Naive thymus-derived CD4-positive, alpha-beta T cell (primary cell): ENCODE measurements around the gene PDCD5. TPM values are rescaled to one million over a fixed set of nuclear protein-coding genes. Genes with fewer than 3 reads are reported as not detected.

ENCODE experiments used
- ATAC-seq: fragments of 150-1000 bp; cut with Tn5 transposase; 2 replicates; pipeline ENCODE4 v1.10.0; 2021; ENCODE audit warnings: mild to moderate bottlenecking, moderate library complexity
- CTCF ChIA-PET: fragments of 350-600 bp; sonication (Branson Sonifier 250); formaldehyde crosslinking; loops from one replicate; lab custom pipeline; 2021; ENCODE audit warnings: antibody characterized with exemption; lab: Charles Lee
- POLR2A ChIA-PET: fragments of 350-600 bp; sonication (Branson Sonifier 250); formaldehyde crosslinking; loops from one replicate; lab custom pipeline; 2021; ENCODE audit warnings: antibody characterized with exemption, inconsistent platforms; lab: Charles Lee
- DNase-seq, 9 donors: peaks; one replicate each; pipeline versions ENCODE4 v3.0.0 to v3.0.0-alpha.2; 2020 to 2022; ENCODE audit warnings: mixed read lengths in 1 of 9
- H3K27ac ChIP-seq: one replicate; pipeline ENCODE4 v1.7.0; 2013; ENCODE audit warnings: mild to moderate bottlenecking, low read depth, low read length, moderate library complexity
- H3K27me3 ChIP-seq, 2 donors: one replicate each; pipeline ENCODE4 v1.7.0; 2013; ENCODE audit warnings: low read length in 2 of 2, mild to moderate bottlenecking in 2 of 2, moderate library complexity in 2 of 2; ENCODE audit not compliant: control insufficient read depth in 2 of 2, insufficient read depth in 2 of 2
- H3K36me3 ChIP-seq, 3 experiments: 1 replicate in 2 of 3; 2 replicates in 1 of 3; pipeline ENCODE4 v1.7.0; 2013; ENCODE audit warnings: low read length in 3 of 3, mild to moderate bottlenecking in 3 of 3, moderate library complexity in 1 of 3; ENCODE audit not compliant: insufficient read depth in 3 of 3, control insufficient read depth in 2 of 3
- H3K4me1 ChIP-seq, 2 donors: one replicate each; pipeline ENCODE4 v1.7.0; 2013; ENCODE audit warnings: low read length in 2 of 2, mild to moderate bottlenecking in 2 of 2, moderate library complexity in 1 of 2; ENCODE audit not compliant: control insufficient read depth in 2 of 2, insufficient read depth in 2 of 2
- H3K4me3 ChIP-seq: 2 replicates; pipeline ENCODE4 v1.7.0; 2013; ENCODE audit warnings: mild to moderate bottlenecking, low read length
- H3K9me3 ChIP-seq, 3 experiments: 1 replicate in 2 of 3; 2 replicates in 1 of 3; pipeline ENCODE4 v1.7.0; 2013; ENCODE audit warnings: low read length in 3 of 3; ENCODE audit not compliant: control insufficient read depth in 2 of 3
- H3K27ac Mint-ChIP-seq, 9 donors: one replicate each; pipeline ENCODE4 v1.8.0; 2020 to 2022; ENCODE audit warnings: mixed read lengths in 9 of 9, mild to moderate bottlenecking in 8 of 9, moderate library complexity in 5 of 9, inconsistent platforms in 2 of 9
- H3K27me3 Mint-ChIP-seq, 5 donors: one replicate each; pipeline ENCODE4 v1.8.0; 2021 to 2022; ENCODE audit warnings: mixed read lengths in 5 of 5, mild to moderate bottlenecking in 1 of 5
- H3K36me3 Mint-ChIP-seq, 5 donors: one replicate each; pipeline ENCODE4 v1.8.0; 2020 to 2022; ENCODE audit warnings: mixed read lengths in 5 of 5, mild to moderate bottlenecking in 3 of 5, inconsistent platforms in 1 of 5
- H3K4me1 Mint-ChIP-seq, 7 donors: one replicate each; pipeline ENCODE4 v1.8.0; 2020 to 2022; ENCODE audit warnings: mixed read lengths in 7 of 7, mild to moderate bottlenecking in 3 of 7, inconsistent platforms in 1 of 7
- H3K4me3 Mint-ChIP-seq, 10 donors: one replicate each; pipeline ENCODE4 v1.8.0; 2020 to 2022; ENCODE audit warnings: mild to moderate bottlenecking in 10 of 10, mixed read lengths in 10 of 10, moderate library complexity in 6 of 10, inconsistent platforms in 2 of 10
- H3K9me3 Mint-ChIP-seq, 11 donors: one replicate each; pipeline ENCODE4 v1.8.0; 2020 to 2022; ENCODE audit warnings: mixed read lengths in 11 of 11, mild to moderate bottlenecking in 4 of 11, inconsistent platforms in 1 of 11, moderate library complexity in 1 of 11
- intact Hi-C, 2 donors: fragments of 100-400 bp; cut with micrococcal nuclease; formaldehyde crosslinking; loops; one replicate each; pipeline ENCODE4 v1.15.1; 2023
- polyA plus RNA-seq, 2 donors: library from polyadenylated mRNA; unstranded; fragments of 300-500 nt; fragmentation: Illumina TruSeq; gene quantifications; one replicate each; pipeline ENCODE4 v1.2.3, GENCODE V29; 2021
- total RNA-seq, 6 experiments: library from RNA in 5 of 6; stranded (reverse) in 5 of 6; gene quantifications; 1 replicate in 5 of 6; 2 replicates in 1 of 6; pipeline ENCODE4 v1.2.3 and lab custom pipeline; 2021 to 2026

PDCD5 gene
- total and polyA plus RNA-seq, 7 experiments from 2014 or later = 19.5 to 101 (median 53.8) TPM

DNA sequence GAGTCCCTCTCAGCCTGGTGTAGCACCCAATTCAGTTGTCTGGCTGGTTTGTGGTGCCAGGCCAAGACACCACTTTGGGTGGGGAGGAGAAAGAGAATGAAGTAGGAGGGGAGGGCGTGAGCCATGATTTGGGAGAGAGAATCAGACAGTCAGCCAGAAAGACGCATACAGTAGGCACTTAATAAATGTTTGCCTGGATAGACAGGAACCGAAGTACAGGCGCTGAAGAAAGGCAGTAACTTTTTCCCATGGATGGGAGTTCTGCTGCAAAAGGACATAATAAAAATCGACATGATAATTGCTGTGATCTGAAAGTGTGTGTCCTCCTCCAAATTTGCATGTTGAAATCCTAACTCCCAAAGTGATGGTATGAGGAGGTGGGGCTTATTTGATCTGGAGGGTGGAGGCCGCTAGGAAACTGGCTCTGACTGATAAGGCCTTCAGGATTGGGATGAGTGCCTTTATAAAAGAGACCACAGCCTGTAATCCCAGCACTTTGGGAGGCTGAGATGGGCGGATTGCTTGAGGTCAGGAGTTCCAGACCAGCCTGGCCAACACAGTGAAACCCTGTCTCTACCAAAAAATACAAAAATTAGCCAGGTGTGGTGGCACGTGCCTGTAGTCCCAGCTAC, 38.4 kb upstream of the PDCD5 start:
- Mint-ChIP-seq H3K27ac (no peak overlapping the region), H3K27me3 (peaks cover 0 to 16% (median 3%) of the 10 kb centered on the region in 5 donors), H3K4me3 (no peak overlapping the region), H3K4me1 (peaks cover 0 to 5% (median 0%) of the 10 kb centered on the region in 7 donors), H3K9me3 (peaks cover 0 to 12% (median 5%) of the 10 kb centered on the region in 11 donors), H3K36me3 (peaks cover 0 to 9% (median 0%) of the 10 kb centered on the region in 5 donors)
- ATAC-seq (no peak), DNase-seq (no peak)
- no peaks in the 10 kb centered on the region for H3K36me3 ChIP-seq
- H3K9me3 ChIP-seq = no peaks in the 10 kb centered on the region
- H3K4me1 ChIP-seq = no peaks in the 10 kb centered on the region
- ChIA-PET POLR2A (no interaction called here), CTCF (no interaction called here)
- H3K4me3 ChIP-seq = no peak overlapping the region
- intact Hi-C loops = no loop called here
- H3K27ac ChIP-seq = no peak overlapping the region
- H3K27me3 ChIP-seq = no peaks in the 10 kb centered on the region

DNA sequence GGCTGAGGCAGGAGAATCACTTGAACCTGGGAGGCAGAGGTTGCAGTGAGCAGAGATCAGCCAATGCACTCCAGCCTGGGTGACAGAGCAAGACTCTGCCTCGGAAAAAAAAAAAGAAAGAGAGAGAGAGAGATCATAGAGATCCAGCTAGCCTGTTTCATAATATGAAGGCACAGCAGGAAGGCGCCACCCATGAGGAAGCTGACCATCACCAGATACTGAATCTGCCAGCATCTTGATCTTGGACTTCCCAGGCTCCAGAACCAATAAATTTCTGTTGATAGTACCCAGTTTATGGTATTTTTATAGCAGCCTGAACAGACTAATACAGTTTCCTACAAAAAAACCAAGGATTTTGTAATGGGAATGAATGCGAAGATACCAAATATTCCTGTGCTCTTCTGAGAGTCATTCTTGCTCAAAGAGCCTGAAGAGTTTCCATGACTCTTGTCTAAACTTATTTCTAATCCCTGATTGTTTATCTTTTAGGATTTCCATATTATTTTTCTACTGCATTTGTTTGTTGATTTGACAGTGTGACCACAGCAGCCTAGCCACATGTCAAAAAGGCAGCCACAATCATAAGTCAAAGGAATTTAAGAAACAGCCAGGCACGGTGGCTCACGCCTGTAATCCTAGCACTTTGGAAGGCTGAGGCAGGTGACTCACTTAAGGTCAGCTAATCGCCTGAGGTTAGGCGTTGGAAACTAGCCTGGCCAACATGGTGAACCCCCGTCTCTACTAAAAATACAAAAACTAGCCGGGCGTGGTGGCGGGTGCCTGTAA, 37.7 kb upstream of the PDCD5 start:
- no peaks in the 10 kb centered on the region for H3K36me3 ChIP-seq
- CTCF ChIA-PET = no interaction called here
- no peaks in the 10 kb centered on the region for H3K4me1 ChIP-seq
- no peak for ATAC-seq
- peaks cover 0 to 3% (median 0%) of the 10 kb centered on the region in 7 donors for H3K4me1 Mint-ChIP-seq
- H3K4me3 ChIP-seq = no peak overlapping the region
- peaks cover 0 to 6% (median 4%) of the 10 kb centered on the region in 11 donors for H3K9me3 Mint-ChIP-seq
- H3K27me3 ChIP-seq = no peaks in the 10 kb centered on the region
- intact Hi-C loops = no loop called here
- H3K4me3 Mint-ChIP-seq = no peak overlapping the region
- POLR2A ChIA-PET = no interaction called here
- H3K27me3 Mint-ChIP-seq = peaks cover 0 to 13% (median 3%) of the 10 kb centered on the region in 5 donors
- H3K36me3 Mint-ChIP-seq = peaks cover 0 to 6% (median 0%) of the 10 kb centered on the region in 5 donors
- H3K27ac Mint-ChIP-seq = no peak overlapping the region
- H3K9me3 ChIP-seq = no peaks in the 10 kb centered on the region
- no peak overlapping the region for H3K27ac ChIP-seq
- no peak for DNase-seq

DNA sequence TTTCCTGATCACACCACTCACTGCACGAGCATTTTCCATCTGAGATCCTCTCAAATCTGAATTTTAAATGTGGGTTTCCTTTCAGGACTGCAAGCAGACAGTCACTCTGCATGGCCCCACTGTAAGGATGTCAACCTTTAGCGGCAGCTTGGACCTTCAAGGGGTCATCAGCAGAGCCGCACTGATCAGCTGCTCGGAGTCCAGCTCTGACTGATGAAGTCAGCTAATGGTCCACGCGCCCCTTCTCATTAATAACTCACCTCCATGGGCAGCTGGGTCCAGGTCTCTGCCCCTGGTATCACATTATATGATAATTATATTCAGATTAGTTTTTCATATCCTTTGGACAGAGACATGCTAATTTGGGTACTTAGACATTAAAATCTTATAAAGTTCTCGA, 36.1 kb upstream of the PDCD5 start:
- intact Hi-C loops = no loop called here
- POLR2A ChIA-PET = no interaction called here
- Mint-ChIP-seq H3K27ac (no peak overlapping the region), H3K27me3 (peaks cover 0 to 11% (median 3%) of the 10 kb centered on the region in 5 donors), H3K36me3 (no peaks in the 10 kb centered on the region), H3K4me1 (no peaks in the 10 kb centered on the region), H3K9me3 (no peaks in the 10 kb centered on the region), H3K4me3 (no peak overlapping the region)
- no peak for DNase-seq
- Histone ChIP-seq H3K36me3 (no peaks in the 10 kb centered on the region), H3K4me1 (no peaks in the 10 kb centered on the region), H3K4me3 (no peak overlapping the region), H3K9me3 (no peaks in the 10 kb centered on the region), H3K27me3 (no peaks in the 10 kb centered on the region), H3K27ac (no peak overlapping the region)
- CTCF ChIA-PET = no interaction called here
- no peak for ATAC-seq

DNA sequence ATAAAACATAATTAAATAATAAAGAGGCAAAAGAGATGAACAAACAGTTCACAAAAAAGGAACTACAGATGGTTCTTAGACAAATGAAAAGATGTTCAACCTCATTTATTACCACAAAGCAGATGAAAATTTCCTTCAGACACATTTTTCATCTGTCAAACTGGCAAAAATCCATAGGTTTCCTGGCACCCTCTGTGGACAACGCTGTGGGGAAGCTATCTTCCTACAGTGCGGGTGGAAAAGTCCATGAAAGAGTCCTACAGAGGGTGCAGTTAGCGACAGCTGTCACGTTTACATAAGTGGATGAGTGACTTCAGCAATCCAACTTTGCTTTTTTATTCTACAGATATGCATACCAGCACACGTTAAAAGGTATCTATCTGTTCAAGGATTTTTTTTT, 30.3 kb upstream of the PDCD5 start:
- DNase-seq (no peak), ATAC-seq (no peak)
- Mint-ChIP-seq H3K9me3 (no peaks in the 10 kb centered on the region), H3K4me3 (no peak overlapping the region), H3K27me3 (peaks cover 0 to 4% (median 0%) of the 10 kb centered on the region in 5 donors), H3K4me1 (no peaks in the 10 kb centered on the region), H3K27ac (no peak overlapping the region), H3K36me3 (no peaks in the 10 kb centered on the region)
- H3K36me3 ChIP-seq = no peaks in the 10 kb centered on the region
- no peak overlapping the region for H3K27ac ChIP-seq
- CTCF ChIA-PET = interaction anchor here (0.6 kb wide), 1 partner anchor 13 kb away, joined by 3 read pairs; no protein-coding TSS in a partner anchor
- no peak overlapping the region for H3K4me3 ChIP-seq
- H3K4me1 ChIP-seq = no peaks in the 10 kb centered on the region
- no peaks in the 10 kb centered on the region for H3K27me3 ChIP-seq
- no peaks in the 10 kb centered on the region for H3K9me3 ChIP-seq
- POLR2A ChIA-PET = no interaction called here
- intact Hi-C loops = no loop called here

DNA sequence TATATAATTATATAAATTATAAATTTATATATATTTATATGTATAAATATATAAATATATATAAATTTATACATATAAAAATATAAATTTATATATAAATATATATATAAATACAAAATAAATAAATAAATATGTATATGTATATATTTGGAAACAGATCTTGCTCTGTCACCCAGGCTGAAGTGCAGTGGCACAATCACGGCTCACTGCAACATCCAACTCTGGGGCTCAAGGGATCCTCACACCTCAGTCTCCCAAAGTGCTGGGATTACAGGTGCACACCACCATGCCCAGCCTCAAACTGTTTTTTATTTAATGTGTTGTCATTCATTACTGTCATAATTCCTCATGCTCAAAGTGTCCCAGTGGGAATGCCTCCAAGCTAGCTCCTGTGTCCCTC, 25.2 kb upstream of the PDCD5 start:
- intact Hi-C loops = no loop called here
- Mint-ChIP-seq H3K4me3 (no peak overlapping the region), H3K4me1 (no peaks in the 10 kb centered on the region), H3K9me3 (peaks cover 0 to 2% (median 0%) of the 10 kb centered on the region in 11 donors), H3K27ac (no peak overlapping the region), H3K27me3 (peaks cover 0 to 8% (median 0%) of the 10 kb centered on the region in 5 donors), H3K36me3 (peaks cover 0 to 3% (median 0%) of the 10 kb centered on the region in 5 donors)
- H3K4me1 ChIP-seq = no peaks in the 10 kb centered on the region
- H3K9me3 ChIP-seq = no peaks in the 10 kb centered on the region
- ChIA-PET CTCF (no interaction called here), POLR2A (no interaction called here)
- no peak overlapping the region for H3K4me3 ChIP-seq
- H3K36me3 ChIP-seq = no peaks in the 10 kb centered on the region
- H3K27me3 ChIP-seq = no peaks in the 10 kb centered on the region
- H3K27ac ChIP-seq = no peak overlapping the region
- no peak for ATAC-seq
- no peak for DNase-seq

DNA sequence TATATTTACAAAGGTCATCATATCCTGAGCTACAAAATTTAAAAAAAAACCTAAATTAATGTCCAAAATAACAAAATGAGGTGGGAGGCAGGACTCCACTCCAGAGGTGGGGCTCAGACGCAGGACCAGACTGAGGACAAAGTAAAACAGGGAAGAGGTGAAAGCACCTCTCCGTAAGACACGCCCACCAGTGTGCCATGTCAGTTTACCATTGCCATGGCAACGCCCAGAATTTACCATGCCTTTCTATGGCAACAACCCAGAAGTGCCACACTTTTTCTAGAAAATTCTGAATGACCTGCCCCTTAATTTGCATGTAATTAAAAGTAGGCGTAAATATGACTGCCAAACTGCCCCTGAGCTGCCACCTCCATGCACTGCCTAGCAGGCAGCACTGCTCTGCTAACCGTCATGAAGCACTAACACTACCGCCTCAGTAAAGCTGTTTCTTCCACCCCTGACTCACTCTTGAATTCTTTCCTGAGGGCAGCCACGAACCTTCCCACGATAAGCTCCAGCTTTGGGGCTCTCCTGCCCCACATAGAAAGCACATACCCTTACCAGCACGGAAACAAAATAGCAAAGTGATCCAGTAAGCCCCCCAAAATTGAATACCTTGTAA, 22.3 kb upstream of the PDCD5 start:
- CTCF ChIA-PET = no interaction called here
- H3K36me3 Mint-ChIP-seq = peaks cover 0 to 3% (median 0%) of the 10 kb centered on the region in 5 donors
- H3K4me3 ChIP-seq = no peak overlapping the region

More for the DNA sequence above, 22.3 kb upstream of the PDCD5 start:
- H3K36me3 ChIP-seq = no peaks in the 10 kb centered on the region
- H3K27ac ChIP-seq = no peak overlapping the region
- H3K9me3 ChIP-seq = no peaks in the 10 kb centered on the region
- intact Hi-C loops = no loop called here
- Mint-ChIP-seq H3K4me3 (no peak overlapping the region), H3K27me3 (peaks cover 0 to 8% (median 0%) of the 10 kb centered on the region in 5 donors), H3K27ac (no peak overlapping the region), H3K9me3 (peaks cover 0 to 2% (median 0%) of the 10 kb centered on the region in 11 donors), H3K4me1 (no peaks in the 10 kb centered on the region)
- H3K27me3 ChIP-seq = no peaks in the 10 kb centered on the region
- POLR2A ChIA-PET = no interaction called here
- DNase-seq = no peak
- ATAC-seq = no peak
- H3K4me1 ChIP-seq = no peaks in the 10 kb centered on the region
